Neutrophil (primary cell): ENCODE measurements around the gene ABLIM2.

ENCODE experiments used
- H3K27ac ChIP-seq: fragments of 200-600 bp; sonication (generic); 2 replicates; pipeline ENCODE4 v1.5.1; 2016; ENCODE audit warnings: mild to moderate bottlenecking, moderate library complexity
- H3K27me3 ChIP-seq: fragments of 200-600 bp; sonication (generic); 2 replicates; pipeline ENCODE4 v1.6.0; 2016; ENCODE audit warnings: mild to moderate bottlenecking
- H3K36me3 ChIP-seq: fragments of 200-600 bp; sonication (generic); 2 replicates; pipeline ENCODE4 v1.5.1; 2017
- H3K4me1 ChIP-seq, 2 experiments: fragments of 200-600 bp in 1 of 2; sonication (generic) in 1 of 2; 1 replicate in 1 of 2; 2 replicates in 1 of 2; pipeline versions ENCODE4 v1.5.1 to v1.6.1; 2013 to 2016; ENCODE audit warnings: low read depth in 1 of 2, low read length in 1 of 2, mild to moderate bottlenecking in 1 of 2, moderate library complexity in 1 of 2; ENCODE audit not compliant: control insufficient read depth in 1 of 2, insufficient read depth in 1 of 2
- H3K4me3 ChIP-seq, 2 experiments: fragments of 200-600 bp in 1 of 2; sonication (generic) in 1 of 2; 1 replicate in 1 of 2; 2 replicates in 1 of 2; pipeline ENCODE4 v1.5.1; 2013 to 2016; ENCODE audit warnings: low read depth in 1 of 2, low read length in 1 of 2, mild to moderate bottlenecking in 1 of 2, moderate library complexity in 1 of 2
- H3K9me3 ChIP-seq: fragments of 200-600 bp; sonication (generic); 2 replicates; pipeline ENCODE4 v1.5.1; 2016
- TF ChIP-seq, protein P1 (sequence below): fragments of 200-600 bp; sonication (generic); IDR thresholded peaks from 2 replicates; pipeline ENCODE4 v1.5.1; 2016; ENCODE audit warnings: antibody characterized with exemption

The ABLIM2 gene

DNA sequence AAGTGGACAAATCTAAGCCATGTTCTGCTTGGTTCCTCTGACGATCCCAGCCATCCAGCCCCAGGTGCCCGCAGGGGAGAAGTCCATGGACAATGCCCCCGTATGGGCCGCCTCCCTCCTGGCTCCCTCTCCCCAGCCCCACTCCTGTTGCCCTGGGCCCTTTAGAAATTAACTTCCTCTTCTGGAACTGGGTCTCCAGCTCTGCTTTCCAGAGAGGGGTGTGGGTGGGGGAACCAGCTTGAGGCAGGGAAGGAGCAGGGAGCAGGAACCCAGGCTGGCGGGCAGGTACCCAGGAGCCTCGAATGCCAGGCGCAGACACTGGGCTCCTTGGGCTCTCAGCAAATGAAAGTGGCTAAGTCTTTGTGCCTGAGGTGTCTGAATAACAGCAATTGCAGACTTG is 12.7 kb upstream of the ABLIM2 start:
- Histone ChIP-seq H3K27ac (no peak overlapping the region), H3K36me3 (no peaks in the 10 kb centered on the region), H3K9me3 (peaks cover 7% of the 10 kb centered on the region), H3K4me1 (no peaks in the 10 kb centered on the region), H3K4me3 (no peak overlapping the region), H3K27me3 (peaks cover 8% of the 10 kb centered on the region)
- TF ChIP-seq, protein P1, sequence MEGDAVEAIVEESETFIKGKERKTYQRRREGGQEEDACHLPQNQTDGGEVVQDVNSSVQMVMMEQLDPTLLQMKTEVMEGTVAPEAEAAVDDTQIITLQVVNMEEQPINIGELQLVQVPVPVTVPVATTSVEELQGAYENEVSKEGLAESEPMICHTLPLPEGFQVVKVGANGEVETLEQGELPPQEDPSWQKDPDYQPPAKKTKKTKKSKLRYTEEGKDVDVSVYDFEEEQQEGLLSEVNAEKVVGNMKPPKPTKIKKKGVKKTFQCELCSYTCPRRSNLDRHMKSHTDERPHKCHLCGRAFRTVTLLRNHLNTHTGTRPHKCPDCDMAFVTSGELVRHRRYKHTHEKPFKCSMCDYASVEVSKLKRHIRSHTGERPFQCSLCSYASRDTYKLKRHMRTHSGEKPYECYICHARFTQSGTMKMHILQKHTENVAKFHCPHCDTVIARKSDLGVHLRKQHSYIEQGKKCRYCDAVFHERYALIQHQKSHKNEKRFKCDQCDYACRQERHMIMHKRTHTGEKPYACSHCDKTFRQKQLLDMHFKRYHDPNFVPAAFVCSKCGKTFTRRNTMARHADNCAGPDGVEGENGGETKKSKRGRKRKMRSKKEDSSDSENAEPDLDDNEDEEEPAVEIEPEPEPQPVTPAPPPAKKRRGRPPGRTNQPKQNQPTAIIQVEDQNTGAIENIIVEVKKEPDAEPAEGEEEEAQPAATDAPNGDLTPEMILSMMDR = no peak

DNA sequence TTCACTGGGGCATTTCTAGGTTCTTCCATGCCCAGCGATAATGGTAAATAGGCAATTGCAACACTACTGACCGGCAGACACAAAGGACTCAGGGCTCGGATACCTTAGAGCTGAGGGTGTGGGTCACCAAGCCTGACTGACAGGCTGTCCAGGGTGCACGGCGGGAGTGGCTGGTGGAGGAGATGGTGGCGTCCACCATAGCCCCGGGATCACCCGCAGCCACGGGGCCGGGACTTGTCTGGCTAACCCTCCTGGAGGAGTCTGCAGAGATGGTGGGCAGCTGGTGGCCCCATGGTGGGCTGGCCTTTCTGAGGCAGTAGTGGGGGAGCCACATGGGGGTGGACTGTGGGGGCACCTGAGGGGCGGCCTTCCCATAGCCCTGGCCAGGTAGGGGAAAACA is 11.7 kb upstream of the ABLIM2 start:
- Histone ChIP-seq H3K4me1 (no peaks in the 10 kb centered on the region), H3K9me3 (peaks cover 7% of the 10 kb centered on the region), H3K27ac (no peak overlapping the region), H3K36me3 (no peaks in the 10 kb centered on the region), H3K4me3 (no peak overlapping the region), H3K27me3 (peaks cover 8% of the 10 kb centered on the region)
- TF ChIP-seq, protein P1 = no peak

DNA sequence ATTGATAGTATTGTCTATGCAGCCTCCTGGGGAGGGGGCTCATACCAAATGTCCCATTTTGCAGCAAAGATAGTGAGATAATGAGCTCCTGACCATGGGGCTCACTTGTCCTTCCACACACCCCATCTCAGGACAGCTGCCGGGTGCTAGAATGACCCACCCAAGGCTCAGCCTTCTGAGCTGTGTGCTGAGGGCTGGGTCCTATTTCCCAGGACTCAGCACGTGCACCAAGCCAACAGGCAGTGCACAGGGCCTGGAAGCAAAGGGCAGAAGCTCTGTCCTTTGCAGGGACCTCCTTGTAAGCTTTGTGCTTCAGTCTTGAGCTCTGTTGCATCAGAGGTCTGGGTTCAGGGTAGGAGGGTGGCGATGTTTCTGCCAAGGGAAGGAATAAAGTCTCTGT is 11.2 kb upstream of the ABLIM2 start:
- Histone ChIP-seq H3K27ac (no peak overlapping the region), H3K27me3 (peaks cover 8% of the 10 kb centered on the region), H3K36me3 (no peaks in the 10 kb centered on the region), H3K4me1 (no peaks in the 10 kb centered on the region), H3K9me3 (peaks cover 7% of the 10 kb centered on the region), H3K4me3 (no peak overlapping the region)
- TF ChIP-seq, protein P1 = no peak

DNA sequence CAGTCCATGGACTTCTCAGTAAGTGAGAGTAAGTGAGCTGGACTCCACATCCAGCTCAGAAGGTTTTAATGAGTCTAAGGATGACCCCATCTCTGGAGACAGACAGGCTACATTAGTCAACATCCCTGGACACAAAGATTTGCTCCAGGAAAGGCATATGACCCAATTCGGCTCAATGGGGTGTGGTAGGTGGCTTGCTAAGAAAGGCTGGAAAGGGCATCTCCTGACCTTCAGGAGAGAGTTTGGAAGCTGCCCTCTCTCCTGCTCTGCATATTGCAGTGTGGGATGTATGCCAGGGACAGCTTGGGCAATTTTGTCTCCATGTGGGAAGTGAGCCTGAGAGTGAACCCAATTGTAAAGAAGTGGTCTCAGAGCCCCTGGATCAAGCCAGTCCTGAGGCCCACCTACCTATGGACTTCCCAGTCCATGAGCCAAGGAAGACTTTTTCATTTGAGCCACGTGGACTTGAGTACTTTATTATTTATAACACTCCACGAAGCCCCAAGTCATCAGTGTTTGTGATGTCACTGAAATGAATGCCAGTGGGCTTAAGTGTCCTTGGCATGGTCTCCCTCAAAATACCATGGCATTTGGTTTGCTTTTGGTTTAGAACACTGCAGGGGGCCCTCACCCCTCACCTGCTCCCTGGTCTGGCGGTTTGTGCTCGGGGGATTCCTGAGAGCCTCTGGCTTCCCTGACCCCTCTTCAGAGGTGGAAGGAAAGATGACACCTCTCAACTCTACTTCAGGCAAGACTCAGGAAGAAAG is 10.4 kb upstream of the ABLIM2 start:
- H3K4me1 ChIP-seq = no peaks in the 10 kb centered on the region
- TF ChIP-seq, protein P1 = no peak
- no peaks in the 10 kb centered on the region for H3K36me3 ChIP-seq
- peaks cover 7% of the 10 kb centered on the region for H3K9me3 ChIP-seq
- H3K4me3 ChIP-seq = no peak overlapping the region
- H3K27me3 ChIP-seq = peaks cover 16% of the 10 kb centered on the region
- H3K27ac ChIP-seq = no peak overlapping the region

DNA sequence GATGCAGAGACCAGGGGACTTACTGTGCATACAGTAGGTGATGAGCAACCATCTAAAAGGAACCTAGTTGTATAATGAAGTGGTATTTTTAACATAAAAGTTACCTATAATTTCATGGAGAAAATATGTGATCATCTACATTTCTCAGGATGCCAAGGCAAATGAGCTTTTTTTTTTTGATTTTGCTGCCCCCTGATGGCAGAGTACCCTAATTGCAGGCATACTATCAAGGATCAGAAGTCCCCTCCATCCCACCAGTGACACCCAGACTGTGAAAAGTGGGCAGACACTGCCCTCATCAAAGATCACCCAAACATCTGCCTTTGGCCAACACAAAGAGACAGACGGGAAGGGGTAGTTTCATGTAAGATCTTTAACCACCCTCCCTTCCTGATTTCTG is 9.6 kb upstream of the ABLIM2 start:
- H3K27me3 ChIP-seq = peaks cover 24% of the 10 kb centered on the region
- peaks cover 7% of the 10 kb centered on the region for H3K9me3 ChIP-seq
- H3K4me1 ChIP-seq = no peaks in the 10 kb centered on the region
- no peak overlapping the region for H3K4me3 ChIP-seq
- H3K27ac ChIP-seq = no peak overlapping the region
- TF ChIP-seq, protein P1 = no peak
- H3K36me3 ChIP-seq = no peaks in the 10 kb centered on the region
